CD4-positive, CD25-positive, alpha-beta regulatory T cell (primary cell): ENCODE results near the gene SLC6A6. TPM values are rescaled to one million over a fixed set of nuclear protein-coding genes. Genes with fewer than 3 reads are reported as not detected.
A peak's percentile ranks its signal among the peaks of the same experiment; 100 is the strongest.

ENCODE experiments used
- ATAC-seq, 2 donors: fragments of 150-1000 bp; cut with Tn5 transposase; one replicate each; pipeline ENCODE4 v1.10.0; 2021; ENCODE audit warnings: low read depth in 2 of 2, moderate number of reproducible peaks in 2 of 2, moderate library complexity in 1 of 2
- DNase-seq, 3 donors: peaks; one replicate each; pipeline versions ENCODE4 v3.0.0 to v3.0.0-alpha.2; 2012 to 2022; ENCODE audit warnings: mixed read lengths in 1 of 3
- H3K27ac ChIP-seq: one replicate; pipeline ENCODE4 v1.7.0; 2013; ENCODE audit warnings: mild to moderate bottlenecking, low read length; ENCODE audit not compliant: insufficient read depth, poor library complexity, severe bottlenecking
- H3K27me3 ChIP-seq: one replicate; pipeline ENCODE4 v1.7.0; 2013; ENCODE audit warnings: low read length; ENCODE audit not compliant: control insufficient read depth, insufficient read depth
- H3K36me3 ChIP-seq: one replicate; pipeline ENCODE4 v1.7.0; 2013; ENCODE audit warnings: mild to moderate bottlenecking, low read length, moderate library complexity; ENCODE audit not compliant: control insufficient read depth, insufficient read depth
- H3K4me1 ChIP-seq: 2 replicates; pipeline ENCODE4 v1.7.0; 2013; ENCODE audit warnings: mild to moderate bottlenecking, low read length; ENCODE audit not compliant: insufficient read depth, control insufficient read depth, poor library complexity, severe bottlenecking
- H3K4me3 ChIP-seq: one replicate; pipeline ENCODE4 v1.7.0; 2013; ENCODE audit warnings: low read depth, mild to moderate bottlenecking, low read length, moderate library complexity
- H3K9me3 ChIP-seq, 2 experiments: 1 replicate in 1 of 2; 2 replicates in 1 of 2; pipeline ENCODE4 v1.7.0; 2013; ENCODE audit warnings: low read length in 2 of 2, mild to moderate bottlenecking in 1 of 2, moderate library complexity in 1 of 2; ENCODE audit not compliant: control insufficient read depth in 2 of 2
- H3K27ac Mint-ChIP-seq, 3 donors: one replicate each; pipeline ENCODE4 v1.8.0; 2020 to 2022; ENCODE audit warnings: mild to moderate bottlenecking in 3 of 3, mixed read lengths in 3 of 3, moderate library complexity in 2 of 3
- H3K27me3 Mint-ChIP-seq: one replicate; pipeline ENCODE4 v1.8.0; 2022; ENCODE audit warnings: mild to moderate bottlenecking, mixed read lengths
- H3K36me3 Mint-ChIP-seq: one replicate; pipeline ENCODE4 v1.8.0; 2020; ENCODE audit warnings: mixed read lengths
- H3K4me1 Mint-ChIP-seq, 4 donors: one replicate each; pipeline ENCODE4 v1.8.0; 2020 to 2022; ENCODE audit warnings: mixed read lengths in 4 of 4, mild to moderate bottlenecking in 1 of 4
- H3K4me3 Mint-ChIP-seq, 4 donors: one replicate each; pipeline ENCODE4 v1.8.0; 2020 to 2022; ENCODE audit warnings: mild to moderate bottlenecking in 4 of 4, mixed read lengths in 4 of 4, moderate library complexity in 3 of 4
- H3K9me3 Mint-ChIP-seq, 7 donors: one replicate each; pipeline ENCODE4 v1.8.0; 2020 to 2022; ENCODE audit warnings: mixed read lengths in 7 of 7, mild to moderate bottlenecking in 3 of 7, moderate library complexity in 2 of 7
- polyA plus RNA-seq, 4 donors: library from polyadenylated mRNA; unstranded; fragments of 300-500 nt; fragmentation: Illumina TruSeq; gene quantifications; one replicate each; pipeline ENCODE4 v1.2.3, GENCODE V29; 2021
- total RNA-seq: library from RNA; stranded (reverse); gene quantifications from one replicate; pipeline ENCODE4 v1.2.3, GENCODE V29; 2022

Gene SLC6A6
- total and polyA plus RNA-seq, 5 donors from 2014 or later, result 6.9 to 73.3 (median 9.1) TPM

- DNase-seq (no peak), ATAC-seq (no peak)
- no peaks in the 10 kb centered on the region for H3K4me1 ChIP-seq
- H3K4me1 Mint-ChIP-seq, result peaks cover 0 to 6% (median 0%) of the 10 kb centered on the region in 4 donors
- no peaks in the 10 kb centered on the region for H3K27me3 ChIP-seq
- peaks cover 48% of the 10 kb centered on the region for H3K36me3 Mint-ChIP-seq
- peaks cover 0 to 2% (median 0%) of the 10 kb centered on the region in 7 donors for H3K9me3 Mint-ChIP-seq
- H3K27ac Mint-ChIP-seq, result no peak overlapping the region
- H3K27me3 Mint-ChIP-seq, result no peaks in the 10 kb centered on the region
- H3K4me3 Mint-ChIP-seq, result no peak overlapping the region
- no peak overlapping the region for H3K4me3 ChIP-seq
- no peak overlapping the region for H3K27ac ChIP-seq
- no peaks in the 10 kb centered on the region for H3K9me3 ChIP-seq
- peaks cover 83% of the 10 kb centered on the region for H3K36me3 ChIP-seq
These were observed 46.6 kb downstream of the SLC6A6 start for GRCh38 chr3:14448756-14449727.

GRCh38 chr3:14450506-14450905 is 48.1 kb downstream of the SLC6A6 start:
- Histone ChIP-seq H3K27ac (no peak overlapping the region), H3K4me1 (no peaks in the 10 kb centered on the region), H3K36me3 (peaks cover 84% of the 10 kb centered on the region), H3K4me3 (no peak overlapping the region), H3K27me3 (no peaks in the 10 kb centered on the region), H3K9me3 (no peaks in the 10 kb centered on the region)
- H3K27ac Mint-ChIP-seq, result peak overlapping the region in 1 of 3 donors; percentile 2
- no peak overlapping the region for H3K4me3 Mint-ChIP-seq
- peaks cover 0 to 6% (median 0%) of the 10 kb centered on the region in 4 donors for H3K4me1 Mint-ChIP-seq
- DNase-seq (no peak), ATAC-seq (no peak)
- H3K9me3 Mint-ChIP-seq, result peaks cover 0 to 2% (median 0%) of the 10 kb centered on the region in 7 donors
- peaks cover 46% of the 10 kb centered on the region for H3K36me3 Mint-ChIP-seq
- H3K27me3 Mint-ChIP-seq, result no peaks in the 10 kb centered on the region

- Mint-ChIP-seq H3K27ac (peak overlapping the region in 2 of 3 donors; percentile 0 to 2), H3K4me3 (no peak overlapping the region), H3K4me1 (peaks cover 0 to 6% (median 0%) of the 10 kb centered on the region in 4 donors)
These were observed 48.7 kb downstream of the SLC6A6 start for GRCh38 chr3:14450922-14451606.

GRCh38 chr3:14451844-14452739 is 49.7 kb downstream of the SLC6A6 start:
- no peaks in the 10 kb centered on the region for H3K27me3 Mint-ChIP-seq
- H3K4me1 Mint-ChIP-seq, result peaks cover 0 to under 1% (median 0%) of the 10 kb centered on the region in 4 donors
- peak overlapping the region in 1 of 3 donors; percentile 11 for H3K27ac Mint-ChIP-seq
- ATAC-seq, result no peak
- Histone ChIP-seq H3K4me3 (no peak overlapping the region), H3K36me3 (peaks cover 73% of the 10 kb centered on the region), H3K4me1 (no peaks in the 10 kb centered on the region), H3K27me3 (no peaks in the 10 kb centered on the region), H3K27ac (no peak overlapping the region), H3K9me3 (no peaks in the 10 kb centered on the region)
- no peak for DNase-seq
- no peak overlapping the region for H3K4me3 Mint-ChIP-seq
- peaks cover 33% of the 10 kb centered on the region for H3K36me3 Mint-ChIP-seq
- H3K9me3 Mint-ChIP-seq, result no peaks in the 10 kb centered on the region

More at GRCh38 chr3:14450922-14451606, 48.7 kb downstream of the SLC6A6 start:
- Histone ChIP-seq H3K27ac (no peak overlapping the region), H3K4me1 (no peaks in the 10 kb centered on the region), H3K9me3 (no peaks in the 10 kb centered on the region), H3K4me3 (no peak overlapping the region), H3K36me3 (peaks cover 81% of the 10 kb centered on the region), H3K27me3 (no peaks in the 10 kb centered on the region)
- no peaks in the 10 kb centered on the region for H3K27me3 Mint-ChIP-seq
- H3K9me3 Mint-ChIP-seq, result peaks cover 0 to 2% (median 0%) of the 10 kb centered on the region in 7 donors
- ATAC-seq (no peak), DNase-seq (no peak)
- H3K36me3 Mint-ChIP-seq, result peaks cover 41% of the 10 kb centered on the region

- DNase-seq (no peak), ATAC-seq (no peak)
- Histone ChIP-seq H3K27ac (no peak overlapping the region), H3K27me3 (no peaks in the 10 kb centered on the region), H3K36me3 (peaks cover 69% of the 10 kb centered on the region), H3K4me3 (no peak overlapping the region), H3K9me3 (no peaks in the 10 kb centered on the region), H3K4me1 (no peaks in the 10 kb centered on the region)
- no peaks in the 10 kb centered on the region for H3K4me1 Mint-ChIP-seq
- no peak overlapping the region for H3K4me3 Mint-ChIP-seq
- H3K27me3 Mint-ChIP-seq, result no peaks in the 10 kb centered on the region
- no peak overlapping the region for H3K27ac Mint-ChIP-seq
- no peaks in the 10 kb centered on the region for H3K9me3 Mint-ChIP-seq
- peaks cover 25% of the 10 kb centered on the region for H3K36me3 Mint-ChIP-seq
These were observed 50.6 kb downstream of the SLC6A6 start for GRCh38 chr3:14452740-14453710.

GRCh38 chr3:14453876-14454638 is 51.7 kb downstream of the SLC6A6 start:
- Histone ChIP-seq H3K27ac (no peak overlapping the region), H3K27me3 (no peaks in the 10 kb centered on the region)
- peaks cover 18% of the 10 kb centered on the region for H3K36me3 Mint-ChIP-seq

More at GRCh38 chr3:14453876-14454638, 51.7 kb downstream of the SLC6A6 start:
- DNase-seq, result no peak
- Mint-ChIP-seq H3K4me3 (no peak overlapping the region), H3K27ac (peak overlapping the region in 1 of 3 donors; percentile 47), H3K27me3 (no peaks in the 10 kb centered on the region), H3K4me1 (no peaks in the 10 kb centered on the region), H3K9me3 (no peaks in the 10 kb centered on the region)
- H3K9me3 ChIP-seq, result no peaks in the 10 kb centered on the region
- H3K4me3 ChIP-seq, result no peak overlapping the region
- ATAC-seq, result no peak
- peaks cover 69% of the 10 kb centered on the region for H3K36me3 ChIP-seq
- H3K4me1 ChIP-seq, result no peaks in the 10 kb centered on the region
